WTC11 (cell line): Measurements from ENCODE around the gene CELF2.

Experiments
- CREB1 ChIP-seq: sonication (generic); formaldehyde crosslinking; IDR thresholded peaks from 2 replicates; pipeline ENCODE4 v1.8.0; 2023; ENCODE audit warnings: mild to moderate bottlenecking, missing genetic modification reagents
- CTCF ChIP-seq: fragments of 200-600 bp; IDR thresholded peaks from 2 replicates; pipeline ENCODE4 v1.8.0; 2022; ENCODE audit warnings: antibody characterized with exemption
- JUN ChIP-seq: sonication (generic); formaldehyde crosslinking; IDR thresholded peaks from 2 replicates; pipeline ENCODE4 v1.8.0; 2023; ENCODE audit warnings: mild to moderate bottlenecking, missing genetic modification reagents
- NFYB ChIP-seq: sonication (generic); formaldehyde crosslinking; conservative IDR thresholded peaks from 2 replicates; pipeline ENCODE4 v1.8.0; 2022; ENCODE audit warnings: low read depth, missing genetic modification reagents

DNA sequence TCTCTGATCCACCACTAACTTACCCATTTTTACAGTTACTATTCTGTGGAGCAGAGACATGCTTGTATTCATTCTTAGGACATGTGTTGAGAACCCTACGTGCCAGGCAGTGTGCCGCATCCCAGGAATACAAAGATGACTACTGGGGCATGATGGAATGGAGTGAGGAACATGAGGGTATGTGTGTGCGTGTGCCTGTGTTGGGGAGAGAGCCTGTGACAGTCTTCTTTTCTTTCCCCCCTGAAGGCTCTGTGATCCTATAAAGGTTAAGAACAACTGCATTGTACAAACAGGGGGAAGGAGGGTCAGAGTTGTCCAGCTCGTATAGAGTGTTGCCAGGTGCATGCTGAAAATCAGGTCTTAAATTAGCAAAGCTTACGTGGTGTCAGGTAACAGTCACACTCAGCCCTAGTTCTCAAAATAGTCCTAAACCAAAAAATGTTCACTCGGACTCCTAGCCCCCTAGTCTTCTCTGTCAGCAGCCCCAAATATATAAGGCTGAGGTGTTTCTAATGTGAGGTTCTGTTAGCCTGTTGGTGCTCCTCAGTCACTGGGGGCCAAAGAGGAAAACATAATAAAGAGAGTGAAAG is 161.9 kb downstream of the CELF2 start:
- TF ChIP-seq CTCF (no peak), JUN (no peak), NFYB (CRISPR knock-in tag) (no peak), CREB1 (CRISPR knock-in tag) (no peak)
